OCI-LY7 (cell line): ENCODE data around the gene CPT2. TPM values are rescaled to one million over a fixed set of nuclear protein-coding genes. Genes with fewer than 3 reads are reported as not detected.

Source experiments
- BruUV-seq: library from RNA; stranded (reverse); fragments of 400-500 nt; replicated peaks from 2 replicates; lab custom pipeline; 2021; lab: Mats Ljungman, UMichigan
- CTCF ChIA-PET: fragments of 300-600 bp; sonication (Branson Sonifier 250); formaldehyde crosslinking; loops from one replicate; lab custom pipeline; 2022; ENCODE audit warnings: antibody characterized with exemption; ENCODE audit not compliant: unreplicated experiment; lab: Charles Lee
- POLR2A ChIA-PET: fragments of 300-600 bp; sonication (Branson Sonifier 250); formaldehyde crosslinking; loops from one replicate; lab custom pipeline; 2022; ENCODE audit warnings: antibody characterized with exemption; lab: Charles Lee
- DNase-seq: peaks from one replicate; pipeline ENCODE4 v3.0.0-alpha.2; 2015; ENCODE audit warnings: low spot score
- H2AFZ ChIP-seq: fragments of 200-600 bp; sonication (generic), shearing (Covaris generic); 2 replicates; pipeline ENCODE4 v1.6.1; 2014; ENCODE audit warnings: mild to moderate bottlenecking, antibody characterized with exemption, low read length, moderate library complexity
- H3K27ac ChIP-seq: fragments of 200-600 bp; sonication (generic); 2 replicates; pipeline ENCODE4 v1.5.1; 2014; ENCODE audit warnings: mixed run types, low read depth, mild to moderate bottlenecking, moderate library complexity, low read length, inconsistent platforms; ENCODE audit not compliant: poor library complexity, severe bottlenecking
- H3K36me3 ChIP-seq: fragments of 200-600 bp; sonication (generic); 2 replicates; pipeline ENCODE4 v1.6.1; 2014; ENCODE audit warnings: mild to moderate bottlenecking, antibody characterized with exemption, low read length, moderate library complexity, mixed read lengths; ENCODE audit not compliant: insufficient read depth
- H3K4me1 ChIP-seq: fragments of 200-600 bp; sonication (generic); 2 replicates; pipeline ENCODE4 v1.5.1; 2014; ENCODE audit warnings: mild to moderate bottlenecking, low read length; ENCODE audit not compliant: insufficient read depth, poor library complexity, severe bottlenecking
- H3K4me2 ChIP-seq: fragments of 200-600 bp; sonication (generic); 2 replicates; pipeline ENCODE4 v1.6.1; 2014; ENCODE audit warnings: mild to moderate bottlenecking, low read length
- H3K4me3 ChIP-seq: fragments of 200-600 bp; sonication (generic); 2 replicates; pipeline ENCODE4 v1.5.1; 2014; ENCODE audit warnings: mild to moderate bottlenecking, low read depth, low read length; ENCODE audit not compliant: poor library complexity, severe bottlenecking
- H3K79me2 ChIP-seq: fragments of 200-600 bp; sonication (generic); 2 replicates; pipeline ENCODE4 v1.6.1; 2016; ENCODE audit warnings: low read depth, mild to moderate bottlenecking, low read length, moderate library complexity, mixed read lengths; ENCODE audit not compliant: insufficient read depth
- H3K9me2 ChIP-seq: fragments of 200-600 bp; sonication (generic); 2 replicates; pipeline ENCODE4 v1.6.1; 2016; ENCODE audit warnings: mild to moderate bottlenecking, low read length, mixed read lengths; ENCODE audit not compliant: insufficient read depth
- H3K9me3 ChIP-seq: fragments of 200-600 bp; sonication (generic); 2 replicates; pipeline ENCODE4 v1.6.1; 2014; ENCODE audit warnings: mild to moderate bottlenecking, mixed run types, low read length, mixed read lengths
- H4K20me1 ChIP-seq: fragments of 200-600 bp; sonication (generic); 2 replicates; pipeline ENCODE4 v1.6.1; 2014; ENCODE audit warnings: mild to moderate bottlenecking, antibody characterized with exemption, low read length, moderate library complexity, mixed read lengths; ENCODE audit not compliant: insufficient read depth
- CTCF ChIP-seq: fragments of 200-600 bp; sonication (generic); conservative IDR thresholded peaks from 2 replicates; pipeline ENCODE4 v1.5.1; 2014; ENCODE audit warnings: mild to moderate bottlenecking, antibody characterized with exemption, low read length, moderate library complexity, mixed read lengths
- EZH2phosphoT487 ChIP-seq: fragments of 200-600 bp; sonication (generic); IDR thresholded peaks from 2 replicates; pipeline ENCODE4 v1.6.1; 2018; ENCODE audit warnings: low read depth, borderline replicate concordance, mild to moderate bottlenecking, mixed run types, antibody characterized with exemption, low read length, moderate library complexity, mixed read lengths
- intact Hi-C: fragments of 100-400 bp; cut with micrococcal nuclease; formaldehyde crosslinking; loops from one replicate; pipeline ENCODE4 v1.10.0; 2022; ENCODE audit not compliant: unreplicated experiment
- total RNA-seq, 2 experiments: library from RNA; depleted of rRNA in 1 of 2; stranded (reverse); fragments of >200 nt in 1 of 2; shearing (Covaris generic) in 1 of 2; gene quantifications; 2 replicates each; pipeline ENCODE4 v1.2.3, GENCODE V29; 2014 to 2022

CPT2 gene
- total RNA-seq, 2 experiments from 2014 or later, result 19.9 to 26.6 TPM

GRCh38 chr1:53242381-53242780 is 45.8 kb downstream of the CPT2 start:
- no peak overlapping the region for H3K27ac ChIP-seq
- H4K20me1 ChIP-seq, result 0 out of 2 replicates have a peak, but pooled peaks cover 3% of the 10 kb centered on the region
- H3K4me1 ChIP-seq, result peaks cover 29% of the 10 kb centered on the region
- CTCF ChIA-PET, result no interaction called here
- H3K79me2 ChIP-seq, result peaks cover 9% of the 10 kb centered on the region
- POLR2A ChIA-PET, result no interaction called here
- no peak overlapping the region for H2AFZ ChIP-seq
- no peaks in the 10 kb centered on the region for H3K9me3 ChIP-seq
- BruUV-seq, result no TSS peak
- H3K36me3 ChIP-seq, result peaks cover 32% of the 10 kb centered on the region
- DNase-seq, result no peak
- intact Hi-C loops, result no loop called here
- H3K4me3 ChIP-seq, result no peak overlapping the region
- no peak for TF ChIP-seq CTCF
- no peak for TF ChIP-seq EZH2phosphoT487
- H3K4me2 ChIP-seq, result no peak overlapping the region
- no peaks in the 10 kb centered on the region for H3K9me2 ChIP-seq

- ChIA-PET POLR2A (no interaction called here), CTCF (no interaction called here)
- Histone ChIP-seq H3K9me2 (no peaks in the 10 kb centered on the region), H2AFZ (no peak overlapping the region), H3K9me3 (no peaks in the 10 kb centered on the region), H4K20me1 (no peaks in the 10 kb centered on the region), H3K4me1 (peaks cover 21% of the 10 kb centered on the region), H3K27ac (no peak overlapping the region), H3K36me3 (peaks cover 49% of the 10 kb centered on the region), H3K4me2 (no peak overlapping the region), H3K4me3 (no peak overlapping the region), H3K79me2 (no peaks in the 10 kb centered on the region)
- TF ChIP-seq EZH2phosphoT487 (no peak), CTCF (no peak)
- intact Hi-C loops, result no loop called here
- BruUV-seq, result no TSS peak
- no peak for DNase-seq
These were observed 47.5 kb downstream of the CPT2 start for GRCh38 chr1:53244141-53244540.

- no TSS peak for BruUV-seq
- Histone ChIP-seq H3K79me2 (no peaks in the 10 kb centered on the region), H3K4me3 (no peak overlapping the region), H3K9me3 (no peaks in the 10 kb centered on the region), H3K36me3 (peaks cover 73% of the 10 kb centered on the region), H3K4me1 (peaks cover 19% of the 10 kb centered on the region), H3K27ac (peak overlapping the region; percentile 38), H3K4me2 (peak overlapping the region; percentile 36), H2AFZ (no peak overlapping the region), H4K20me1 (no peaks in the 10 kb centered on the region), H3K9me2 (no peaks in the 10 kb centered on the region)
- ChIA-PET POLR2A (interaction anchor here (0.9 to 1.1 kb wide), 3 partner anchors 12 to 13 kb away, joined by 3 to 4 read pairs (median 3); no protein-coding TSS in a partner anchor), CTCF (no interaction called here)
- intact Hi-C loops, result no loop called here
- TF ChIP-seq CTCF (no peak), EZH2phosphoT487 (no peak)
- peak; percentile 18 for DNase-seq
These were observed 49.9 kb downstream of the CPT2 start for GRCh38 chr1:53246261-53247134.
